Measurements from ENCODE around the gene ADCY3.

The ADCY3 gene

GRCh38 chr2:24830351-24830750 is 89.7 kb downstream of the ADCY3 start:
- DNase-seq (ENCODE audit: low spot score) = no peak

GRCh38 chr2:24828238-24828996 is 91.6 kb downstream of the ADCY3 start:
- DNase-seq (ENCODE audit: low spot score) = no peak

- peak; percentile 79 for DNase-seq (ENCODE audit: low spot score)
Observed at GRCh38 chr2:24827321-24828237, 92.5 kb downstream of the ADCY3 start.

- DNase-seq (ENCODE audit: low spot score) = no peak
Observed at GRCh38 chr2:24826773-24827145, 93.3 kb downstream of the ADCY3 start.

GRCh38 chr2:24825883-24826772 is 93.9 kb downstream of the ADCY3 start:
- DNase-seq (ENCODE audit: low spot score) = no peak

DNA sequence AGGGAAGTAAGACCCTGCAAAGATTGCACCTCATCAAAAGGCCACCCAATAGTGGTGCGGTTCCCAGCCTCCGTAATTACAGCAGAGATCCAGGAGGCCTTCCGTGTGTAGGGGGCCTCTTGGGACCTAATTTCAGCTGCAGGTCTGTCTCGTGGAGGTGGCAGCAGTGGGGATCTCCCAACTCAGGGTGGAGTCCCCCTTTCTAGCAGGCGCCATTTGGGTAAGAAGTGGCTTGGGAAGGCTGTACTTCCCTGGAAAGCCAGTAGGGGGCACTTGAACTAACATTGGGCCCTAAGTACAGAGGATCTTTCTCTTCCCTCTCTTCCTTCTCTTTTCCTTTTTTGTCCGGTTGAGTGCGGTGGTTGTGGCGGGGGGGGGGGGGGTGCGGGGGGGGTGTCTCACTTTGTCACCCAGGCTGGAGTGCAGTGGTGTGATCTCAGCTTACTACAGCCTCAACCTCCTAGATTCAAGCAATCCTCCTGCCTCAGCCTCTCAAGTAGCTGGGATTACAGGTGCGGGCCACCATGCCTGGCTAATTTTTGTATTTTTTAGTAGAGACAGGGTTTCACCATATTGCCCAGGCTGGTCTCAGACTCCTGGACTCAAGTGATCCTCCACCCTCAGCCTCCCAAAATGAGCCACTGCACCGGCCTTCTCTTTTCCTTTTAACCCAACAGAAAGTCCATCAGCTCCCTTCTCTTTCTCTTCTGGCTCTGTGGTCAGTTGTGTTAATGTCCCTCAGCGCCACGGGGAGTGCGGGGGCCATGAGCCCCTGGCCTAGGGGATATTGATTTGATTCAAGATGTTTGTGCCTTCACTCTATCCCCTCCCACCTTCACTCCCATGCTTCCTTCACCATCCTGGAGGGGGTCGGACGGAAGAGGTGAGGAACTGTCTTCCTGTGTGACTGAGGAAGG is 94.8 kb downstream of the ADCY3 start:
- DNase-seq (ENCODE audit: low spot score) = peak; percentile 62

GRCh38 chr2:24824071-24824588 is 95.9 kb downstream of the ADCY3 start:
- no peak for DNase-seq (ENCODE audit: low spot score)

DNA sequence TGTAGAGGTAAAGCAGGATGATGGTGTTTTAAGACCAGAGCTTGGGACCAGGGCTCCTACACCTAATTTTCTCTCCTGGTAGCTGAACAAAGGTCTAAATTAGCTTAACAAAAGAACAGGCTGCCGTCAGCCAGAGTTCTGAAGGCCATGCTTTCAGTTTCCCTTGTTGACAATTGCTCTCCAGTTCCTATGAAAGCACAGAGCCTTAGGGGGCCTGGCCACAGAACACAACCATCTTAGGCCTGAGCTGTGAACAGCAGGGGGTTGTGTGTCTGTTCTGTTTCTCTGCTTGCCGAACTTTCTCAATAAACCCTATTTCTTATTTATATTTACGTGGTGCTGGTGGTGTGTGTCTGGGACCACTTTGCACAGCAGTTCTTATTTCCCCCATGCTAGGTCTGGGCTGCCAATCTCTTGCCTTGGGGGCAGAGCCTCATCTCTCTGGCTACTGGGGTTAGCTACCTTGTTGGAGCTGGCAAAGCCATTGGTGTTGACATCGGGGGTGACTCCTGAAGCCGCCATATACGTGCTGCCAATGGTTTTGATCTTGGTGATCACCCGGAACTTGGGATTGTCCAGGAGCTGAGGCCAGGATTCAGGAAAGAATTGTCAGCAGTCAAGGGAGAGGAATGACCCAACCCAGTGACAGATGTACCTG is 97.9 kb downstream of the ADCY3 start:
- no peak for DNase-seq (ENCODE audit: low spot score)

GRCh38 chr2:24821433-24821891 is 98.6 kb downstream of the ADCY3 start:
- no peak for DNase-seq (ENCODE audit: low spot score)

- no peak for DNase-seq (ENCODE audit: low spot score)
Observed at GRCh38 chr2:24820598-24821432, 99.2 kb downstream of the ADCY3 start.

GRCh38 chr2:24820175-24820513 is 99.9 kb downstream of the ADCY3 start:
- DNase-seq (ENCODE audit: low spot score) = no peak

- no peak for DNase-seq (ENCODE audit: low spot score)
Observed at GRCh38 chr2:24819442-24820174, 100.4 kb downstream of the ADCY3 start.

DNA sequence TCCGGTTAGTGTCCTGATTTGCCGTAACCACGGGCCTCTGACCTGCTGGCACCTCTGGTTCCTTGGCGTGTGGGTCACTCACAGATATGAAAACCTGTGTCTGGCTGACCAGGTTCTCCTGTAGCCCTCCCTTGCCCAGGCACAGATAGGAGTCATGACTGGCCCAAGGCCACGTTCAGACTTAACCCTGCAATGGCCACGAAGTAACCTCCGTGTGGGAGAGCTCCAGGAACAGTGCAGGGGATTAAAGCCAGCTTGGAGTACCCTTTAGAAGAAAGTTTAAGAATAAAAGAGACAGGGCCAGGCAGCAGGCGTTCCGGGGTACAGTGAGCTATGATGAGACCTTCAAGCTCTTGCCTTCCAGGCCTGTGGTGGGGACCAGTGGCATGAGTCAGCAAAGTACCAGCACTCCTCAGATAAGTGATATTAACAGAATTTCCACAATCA is 101.3 kb downstream of the ADCY3 start:
- no peak for DNase-seq (ENCODE audit: low spot score)

DNA sequence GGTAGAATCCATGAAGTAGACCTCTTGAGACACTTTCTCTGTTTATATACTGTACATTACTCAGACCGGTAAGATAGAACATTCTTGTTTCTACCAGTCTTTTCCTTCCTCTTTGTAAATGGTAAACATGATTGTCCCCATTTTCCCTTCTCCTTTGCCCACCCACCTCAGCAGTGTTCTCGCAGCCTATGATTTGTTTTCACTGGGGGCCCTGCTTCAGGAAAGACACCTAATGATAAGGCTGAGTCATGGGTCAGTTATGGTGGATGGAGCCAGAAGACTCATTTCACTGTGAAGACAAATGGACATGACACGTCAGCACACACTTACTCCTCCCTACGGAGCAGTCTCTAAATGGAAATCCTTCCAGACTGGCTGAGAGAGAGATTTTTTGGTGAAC is 103.2 kb downstream of the ADCY3 start:
- no peak for DNase-seq (ENCODE audit: low spot score)

DNA sequence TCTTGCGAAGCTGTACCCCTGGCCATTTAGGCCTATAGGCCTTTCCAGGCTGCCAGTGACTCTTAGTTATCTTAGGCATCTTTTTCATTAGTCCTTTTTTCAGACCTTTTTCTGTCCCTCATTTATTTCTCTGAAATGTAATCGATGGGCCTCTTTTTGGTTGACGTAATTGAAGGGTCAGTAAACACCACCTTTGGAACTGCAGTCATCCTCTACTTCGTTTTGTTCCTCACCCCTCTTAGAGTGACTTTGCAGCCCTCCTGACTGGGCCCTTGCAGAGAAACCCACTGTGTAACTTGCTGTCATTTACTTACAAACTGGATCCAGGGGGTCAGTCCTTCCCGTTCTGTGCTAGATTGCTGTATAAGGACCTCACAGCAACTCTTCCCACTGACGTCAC is 103.6 kb downstream of the ADCY3 start:
- no peak for DNase-seq (ENCODE audit: low spot score)

- no peak for DNase-seq (ENCODE audit: low spot score)
Observed at GRCh38 chr2:24815171-24815570, 104.9 kb downstream of the ADCY3 start.

DNA sequence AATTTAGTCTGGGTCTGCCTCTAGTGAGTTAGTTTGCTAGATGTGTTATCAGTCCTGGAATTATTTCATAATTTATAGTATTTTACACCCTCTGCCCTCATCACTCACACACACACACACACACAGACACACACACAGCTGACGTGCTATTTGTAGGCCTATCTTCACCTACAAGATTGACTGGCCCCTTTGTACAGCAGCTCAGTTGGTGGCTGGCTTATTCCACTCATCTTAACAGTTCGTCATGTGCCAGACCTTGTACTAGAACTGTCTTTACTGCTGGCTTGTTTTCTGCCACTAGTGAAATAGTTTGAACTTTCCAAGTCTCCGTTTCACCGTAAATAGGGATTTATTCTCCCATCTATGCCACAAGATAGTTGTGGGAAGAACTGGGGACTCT is 105.5 kb downstream of the ADCY3 start:
- no peak for DNase-seq (ENCODE audit: low spot score)

GRCh38 chr2:24813691-24814137 is 106.3 kb downstream of the ADCY3 start:
- no peak for DNase-seq (ENCODE audit: low spot score)

All from hematopoietic multipotent progenitor cell treated with erythropoietin and hydrocortisone succinate and interleukin-3 and kit ligand, for 15 days (in vitro differentiated cells).